NOMO-1 treated with DMSO at 0.1 percent for 48 hours (cell line): Measurements from ENCODE around the gene MED26.

Experiments
- DNase-seq: peaks from one replicate; lab custom pipeline; 2025; ENCODE audit not compliant: unreplicated experiment; lab: John Stamatoyannopoulos, UW

Gene MED26

DNA sequence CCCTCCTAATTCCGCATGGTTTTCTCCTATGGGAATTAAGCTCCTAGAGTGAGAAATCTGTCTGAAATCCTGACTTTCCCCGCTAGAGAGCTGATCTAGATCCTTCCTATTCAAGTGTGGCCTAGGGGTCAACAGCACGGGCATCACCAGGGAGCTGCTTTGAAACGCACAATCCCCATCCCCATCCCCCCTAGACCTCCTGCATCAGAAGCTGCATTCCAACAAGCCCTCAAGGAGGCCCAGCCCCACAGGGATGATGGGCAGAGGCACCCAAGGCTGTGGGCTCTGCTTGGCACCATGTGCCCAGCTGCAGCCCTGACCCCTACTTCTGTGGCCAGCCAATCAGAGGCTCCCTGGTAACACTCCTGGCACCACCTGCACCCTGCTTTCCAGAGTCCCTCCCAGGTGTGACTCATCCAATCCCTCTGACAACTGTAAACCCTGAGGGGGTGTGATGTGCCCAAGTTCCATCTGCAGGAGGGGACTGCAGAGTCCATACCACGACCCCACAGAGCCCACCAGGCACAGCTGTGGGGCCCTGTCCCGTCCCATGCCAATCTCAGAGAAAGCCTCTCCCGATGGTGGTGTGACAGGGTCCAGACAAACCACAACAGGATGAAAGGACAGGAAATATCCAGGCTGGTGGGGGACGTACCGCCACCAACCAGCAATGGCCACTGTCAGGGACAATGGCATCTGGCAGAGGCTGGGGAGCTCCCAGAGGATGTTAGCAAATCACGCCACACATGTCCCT, 36.0 kb downstream of the MED26 start:
- no peak for DNase-seq

DNA sequence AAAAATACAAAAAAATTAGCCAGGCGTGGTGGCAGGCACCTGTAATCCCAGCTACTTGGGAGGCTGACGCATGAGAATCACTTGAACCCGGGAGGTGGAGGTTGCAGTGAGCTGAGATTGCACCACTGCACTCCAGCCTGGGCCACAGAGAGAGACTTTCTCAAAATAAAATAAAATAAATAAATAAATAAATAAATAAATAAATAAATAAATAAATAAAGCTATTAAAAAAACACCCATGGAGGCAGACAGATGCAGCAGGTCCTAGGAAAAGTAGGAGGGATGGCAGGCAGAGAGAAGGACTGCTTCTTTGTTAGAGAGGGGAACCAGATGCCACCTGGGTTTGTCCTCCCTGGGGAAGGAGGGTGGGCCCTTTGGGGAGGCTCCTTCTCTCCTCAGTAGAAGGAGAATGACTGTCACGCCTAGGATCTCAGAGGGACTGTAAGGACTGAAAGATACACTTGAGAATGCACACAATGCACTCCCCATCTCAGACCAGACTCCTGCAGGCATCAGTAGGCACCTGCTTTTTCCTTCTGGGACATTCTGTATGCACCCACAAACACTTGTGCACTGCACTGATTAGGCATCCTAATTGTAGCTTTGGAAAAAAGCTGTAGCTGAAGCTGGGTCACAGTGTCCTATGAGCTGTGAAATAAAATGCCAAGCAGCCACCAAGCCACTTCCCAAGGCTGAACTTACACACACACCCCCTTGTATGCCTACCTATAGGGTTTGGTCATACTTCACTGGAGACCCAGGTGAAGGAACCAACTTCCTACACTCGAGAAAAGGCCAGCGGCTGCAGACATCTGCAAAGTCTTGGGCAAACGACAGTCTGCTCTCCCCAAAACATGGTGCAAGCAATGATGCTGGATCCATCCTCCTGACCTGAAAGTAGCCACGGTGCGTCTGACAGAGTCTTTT, 36.9 kb downstream of the MED26 start:
- DNase-seq: no peak

DNA sequence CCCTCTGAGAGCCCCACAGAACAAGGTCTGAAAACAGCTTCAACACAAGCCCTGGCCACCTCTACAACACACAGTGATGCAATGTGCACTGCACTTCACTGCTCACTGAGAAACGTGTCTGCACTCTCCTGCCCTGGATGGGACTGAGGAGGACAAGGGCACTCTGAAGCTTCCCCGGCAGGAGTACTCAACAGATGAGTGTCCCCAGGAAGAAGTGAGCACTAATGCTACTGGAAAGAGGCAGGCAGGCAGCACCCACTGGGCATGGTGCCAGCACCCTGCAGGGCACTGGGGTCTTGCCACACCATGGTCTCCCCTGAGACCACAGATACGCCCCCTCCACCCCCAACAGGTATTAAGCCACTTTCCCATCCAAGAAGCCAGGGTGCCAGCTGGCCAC, 38.1 kb downstream of the MED26 start:
- no peak for DNase-seq

DNA sequence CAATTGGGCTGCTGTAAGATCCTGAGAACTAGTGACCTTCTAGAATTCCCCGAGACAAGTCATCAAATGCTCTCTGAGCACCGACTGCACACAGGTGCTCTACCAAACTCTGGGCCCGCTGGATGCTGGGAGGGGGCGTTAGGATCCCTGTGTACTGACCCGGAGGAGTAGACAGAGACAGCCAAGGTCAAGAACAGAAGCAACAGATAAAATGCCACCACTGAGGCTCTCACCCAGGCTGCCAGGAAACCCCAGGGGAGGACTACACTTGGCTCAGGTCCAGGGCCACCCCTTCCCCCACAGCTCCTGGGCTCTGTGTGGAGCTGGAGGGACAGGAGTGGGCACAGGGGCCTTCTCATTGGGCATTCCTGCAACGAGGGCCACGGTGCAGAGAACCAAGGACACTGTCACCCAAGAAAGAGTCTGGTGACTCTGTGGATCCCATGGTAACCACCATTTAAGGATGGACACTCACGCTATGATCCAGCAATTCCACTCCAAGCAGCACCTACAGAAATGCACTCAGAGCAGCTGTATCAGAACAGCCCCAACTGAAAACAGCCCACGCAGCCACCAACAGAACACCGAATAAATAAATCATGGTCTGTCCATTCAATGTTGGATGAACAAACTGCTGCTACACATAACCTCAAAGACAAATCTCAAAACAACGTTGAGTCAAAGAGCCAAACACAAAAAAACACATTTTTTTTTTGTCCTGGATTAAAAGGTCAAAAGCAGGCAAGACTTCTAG, 39.0 kb downstream of the MED26 start:
- no peak for DNase-seq

DNA sequence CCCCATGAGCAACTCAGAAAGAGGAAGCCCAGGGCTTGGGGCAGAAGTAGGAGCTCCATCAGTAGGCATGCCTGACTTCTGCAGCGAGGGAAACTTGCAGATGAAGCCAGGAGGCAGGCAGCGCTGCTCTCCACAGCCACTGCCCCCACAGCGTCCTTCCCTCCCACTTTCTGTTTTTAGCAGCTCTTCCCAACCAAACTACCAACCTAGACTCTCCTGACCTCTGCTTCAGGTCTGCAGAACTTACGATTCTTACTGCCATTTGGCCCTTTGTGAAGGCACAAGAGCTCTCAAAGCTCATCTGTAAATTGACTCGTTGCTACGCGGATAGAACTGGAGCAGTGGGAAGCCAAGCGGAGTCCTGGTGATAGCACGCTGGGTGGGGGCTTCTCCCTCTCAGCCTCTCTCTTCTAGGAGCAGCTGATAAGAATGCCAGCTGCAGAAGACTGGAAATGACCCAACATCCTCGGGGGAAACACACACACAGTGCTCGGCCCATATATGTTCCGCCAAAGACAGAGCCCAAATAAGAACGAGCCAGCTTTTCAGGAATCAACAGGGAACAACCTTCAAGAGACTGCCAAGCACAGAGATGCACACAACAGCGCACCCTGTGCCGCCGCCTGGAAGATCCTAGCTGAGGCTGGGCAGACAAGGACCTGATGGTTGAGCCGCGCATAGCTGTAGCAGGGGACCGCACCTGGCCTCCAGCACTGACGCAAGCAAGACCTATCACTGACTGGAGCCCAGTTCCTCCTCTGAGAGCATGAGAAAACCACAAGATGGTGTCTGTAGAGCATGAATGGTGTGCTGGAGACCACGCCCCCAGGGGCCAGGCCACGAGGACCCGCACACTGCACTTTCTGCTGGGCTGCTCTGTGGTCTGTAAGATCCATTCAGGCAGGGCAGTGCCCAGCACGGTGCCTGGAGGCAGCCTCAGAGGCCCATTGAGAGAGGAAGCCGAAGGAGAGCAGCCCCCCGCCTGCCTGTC, 39.9 kb downstream of the MED26 start:
- DNase-seq: peak; percentile 93

DNA sequence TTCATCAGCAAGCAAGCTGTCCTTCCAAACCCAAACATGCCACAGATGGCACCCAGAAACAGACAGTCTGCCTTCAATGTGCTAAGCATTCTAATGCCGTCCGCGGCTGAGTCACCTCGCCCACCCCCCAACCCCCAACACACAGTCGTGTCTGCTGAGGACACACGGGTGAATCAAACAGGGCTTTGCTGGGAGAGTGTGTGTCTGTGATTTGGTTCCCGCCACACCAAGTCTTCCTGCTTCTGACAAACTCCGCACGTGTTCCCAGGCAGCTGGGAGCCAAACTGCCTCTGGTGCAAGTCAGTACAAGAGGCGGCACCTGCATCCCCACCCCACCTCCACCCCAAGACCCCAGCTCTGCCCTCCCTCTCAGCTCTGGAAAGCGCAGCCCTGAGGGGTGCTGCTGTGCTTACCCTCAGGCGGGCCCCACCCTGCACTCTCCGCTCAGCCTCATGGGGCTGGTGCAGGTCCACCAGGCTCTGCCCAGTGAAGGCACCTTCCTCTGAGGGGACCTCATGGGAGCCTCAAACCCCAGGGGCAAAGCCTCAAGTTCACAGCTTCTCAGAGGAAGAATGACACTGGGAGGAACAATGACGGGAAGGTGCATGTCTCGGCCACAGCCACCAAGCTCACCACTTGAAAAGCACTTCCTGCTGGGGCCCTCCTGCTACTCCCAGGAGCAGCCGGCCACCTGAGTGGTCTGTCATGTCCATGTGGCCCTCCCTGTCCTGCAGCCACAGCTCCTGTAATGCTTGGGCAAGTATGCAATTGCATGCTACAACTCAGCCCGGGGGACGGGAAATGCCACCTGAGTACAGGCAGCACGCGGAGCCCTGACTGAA, 40.8 kb downstream of the MED26 start:
- peak; percentile 83 for DNase-seq

DNA sequence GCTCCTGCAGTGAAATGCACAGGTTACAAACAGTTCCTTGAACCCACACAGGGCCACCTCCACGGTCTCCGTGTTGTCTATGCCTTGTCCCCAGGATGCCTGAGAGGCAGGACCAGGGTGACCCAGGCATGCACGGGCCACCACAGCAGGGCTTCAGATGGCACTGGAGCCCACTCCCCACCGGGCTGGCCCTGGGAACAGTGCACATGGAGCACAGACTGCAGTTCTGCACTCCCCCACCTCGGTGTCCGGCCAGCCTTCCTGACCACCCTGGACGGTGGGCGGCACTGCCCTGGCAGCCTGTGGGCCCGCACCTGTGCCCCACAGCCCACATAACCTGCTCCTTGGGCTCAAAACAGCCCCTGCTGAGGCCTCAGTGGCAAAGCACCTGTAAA, 41.5 kb downstream of the MED26 start:
- no peak for DNase-seq

DNA sequence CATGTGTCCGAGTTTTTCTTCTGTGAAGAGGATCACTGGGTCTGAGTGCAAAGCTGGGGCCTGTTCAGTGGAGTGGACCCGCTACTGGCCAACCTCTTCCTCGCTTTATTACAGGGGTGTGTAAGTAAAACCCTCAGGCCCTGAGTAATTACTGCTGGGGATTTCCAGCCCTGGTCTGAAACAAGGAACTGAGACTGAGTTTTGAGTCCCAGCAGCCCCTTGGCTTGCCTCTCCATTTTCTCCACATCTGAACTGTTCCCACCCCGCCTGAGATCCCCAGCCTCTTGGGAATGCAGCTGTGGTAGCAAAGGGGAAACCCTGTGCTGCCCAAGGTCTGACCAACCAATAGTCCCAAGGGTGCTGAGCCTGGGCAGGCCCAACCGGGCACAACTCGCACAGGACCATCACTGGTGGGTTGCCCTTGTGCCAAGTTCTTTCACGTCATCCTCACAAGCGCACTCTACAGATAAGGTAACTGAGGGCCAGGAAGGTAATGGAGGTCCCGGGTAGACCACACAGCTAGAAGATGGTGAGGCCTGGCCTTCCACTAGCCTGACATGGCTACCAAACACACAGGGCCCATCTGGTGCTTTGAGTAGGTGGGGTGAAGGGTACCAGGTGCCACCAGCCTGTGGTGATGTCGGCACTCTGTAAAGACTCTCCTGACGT, 42.1 kb downstream of the MED26 start:
- DNase-seq: peak; percentile 74

DNA sequence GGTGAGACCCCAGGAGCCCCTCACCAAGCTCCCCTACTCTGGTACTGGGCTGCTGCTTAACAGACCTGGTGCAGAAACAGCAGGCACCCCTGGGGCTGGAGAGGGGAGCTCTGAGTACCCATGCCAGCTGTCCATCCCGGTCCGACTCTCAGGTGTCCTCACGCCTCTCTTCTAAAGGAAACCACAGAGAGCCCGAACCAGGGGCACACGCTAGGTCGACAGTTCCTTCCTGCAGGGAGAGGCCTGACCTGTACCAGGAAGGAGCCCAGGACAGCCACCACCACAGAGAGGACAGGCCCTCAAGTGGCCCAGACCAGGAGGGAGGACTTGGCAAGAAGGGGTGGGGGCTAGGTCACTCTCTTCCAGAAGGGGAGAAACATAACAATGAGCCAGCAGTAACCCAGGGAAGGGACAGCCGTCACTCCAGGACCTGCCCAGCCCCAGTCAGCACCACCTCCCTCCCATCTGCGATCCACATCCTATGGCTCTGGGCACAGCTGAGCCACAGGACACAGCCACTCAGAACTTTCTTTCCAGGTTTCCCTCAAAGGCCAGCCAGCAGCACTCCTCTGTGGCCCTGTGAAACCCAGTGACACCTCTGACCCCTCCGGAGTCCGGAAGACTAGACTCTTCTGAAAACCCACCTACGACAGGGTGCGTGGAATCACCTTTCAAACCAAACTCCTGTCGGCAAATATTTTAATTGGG, 42.8 kb downstream of the MED26 start:
- DNase-seq: no peak

DNA sequence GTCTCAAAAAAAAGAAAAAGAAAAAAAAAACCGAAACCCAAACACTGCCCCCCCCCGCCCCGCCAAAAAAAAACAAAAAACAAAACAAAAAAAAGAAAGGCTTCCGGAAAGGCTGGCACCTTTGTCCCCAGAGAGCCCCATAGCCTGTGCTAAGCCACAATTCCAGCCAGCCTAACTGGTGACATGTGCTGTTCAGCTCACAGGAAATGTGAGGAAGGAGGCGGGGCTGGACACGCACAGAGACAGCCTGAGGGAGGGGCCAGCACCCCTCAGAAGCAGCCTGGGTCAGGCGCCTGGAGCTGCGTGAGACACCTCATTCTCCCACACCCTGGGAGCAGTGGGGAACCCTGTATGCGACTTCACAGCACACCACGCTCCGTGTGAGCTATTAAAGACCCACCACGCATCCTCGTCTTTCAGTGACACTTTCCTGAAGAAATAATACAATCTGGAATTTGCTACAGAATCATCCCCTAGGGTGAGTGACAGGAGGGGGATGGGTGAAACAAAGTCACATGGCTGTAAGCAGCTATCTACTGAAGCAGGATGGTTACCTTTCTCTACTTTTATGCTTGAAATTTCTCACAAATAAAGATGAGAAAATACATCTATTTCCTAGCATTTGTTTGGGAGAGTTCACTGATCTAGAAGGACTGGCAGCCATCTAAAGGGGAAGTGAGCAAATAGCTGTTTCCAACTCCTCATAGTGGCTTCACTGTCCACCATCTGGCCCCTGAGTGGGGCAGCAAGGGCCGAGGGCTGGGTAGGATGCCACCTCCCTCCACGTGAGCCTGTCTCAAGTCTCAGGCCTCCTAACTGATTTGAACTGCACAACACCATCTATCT, 43.5 kb downstream of the MED26 start:
- DNase-seq: peak; percentile 75

DNA sequence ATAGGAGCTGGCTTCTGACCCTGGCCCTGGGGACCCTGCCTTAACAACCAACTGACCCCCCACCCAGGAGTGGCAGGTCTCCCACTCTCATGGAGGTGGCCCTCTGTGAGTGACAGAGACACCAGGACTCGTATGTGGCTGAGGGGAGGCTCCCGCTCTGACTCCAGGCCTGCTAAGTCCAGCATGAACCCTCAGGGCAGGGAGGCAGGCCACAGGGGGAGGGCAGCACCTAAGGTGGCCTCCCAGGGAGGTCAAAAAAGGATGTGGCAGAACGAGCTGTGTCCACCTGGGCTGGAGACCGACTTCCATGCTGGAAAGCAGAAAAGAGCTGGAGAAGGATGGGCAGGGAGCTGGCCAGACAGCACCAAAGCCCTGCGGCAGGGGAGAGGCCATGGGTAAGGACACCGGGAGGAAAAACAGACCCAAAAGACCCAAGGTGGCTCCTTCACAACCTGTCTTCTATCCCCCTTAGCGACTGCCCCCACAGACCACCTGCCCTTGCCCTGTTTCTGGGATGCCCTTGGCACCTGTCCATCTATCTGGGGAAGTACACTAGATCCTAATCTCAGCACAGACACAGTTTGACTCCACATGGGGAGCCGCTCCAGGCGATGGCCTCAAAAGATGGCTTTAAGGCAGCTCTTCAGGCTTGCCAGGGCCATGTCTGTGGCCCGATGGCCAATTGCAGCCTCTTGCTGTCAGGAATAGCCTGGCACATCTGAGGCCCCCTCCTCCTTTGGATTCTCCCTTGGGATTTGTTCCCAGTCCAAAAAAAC, 45.3 kb downstream of the MED26 start:
- no peak for DNase-seq

DNA sequence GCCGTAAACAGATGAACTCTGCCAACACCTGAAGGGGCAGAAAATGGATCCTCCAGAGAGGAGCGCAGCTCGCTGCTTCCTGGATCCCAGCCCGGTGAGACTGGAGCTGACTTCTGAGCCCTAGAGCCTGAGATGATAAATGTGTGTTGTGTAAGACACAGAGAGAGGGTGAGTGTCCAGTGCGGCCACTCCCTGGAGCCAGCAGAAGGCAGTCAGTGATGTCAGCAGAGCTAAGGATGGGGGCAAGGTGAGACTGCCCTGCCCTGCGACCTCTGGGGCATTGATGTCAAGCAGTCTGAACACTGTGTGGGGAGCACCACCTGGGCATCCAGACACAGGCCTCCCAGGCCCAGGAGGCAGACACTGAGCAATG, 46.0 kb downstream of the MED26 start:
- DNase-seq: no peak

DNA sequence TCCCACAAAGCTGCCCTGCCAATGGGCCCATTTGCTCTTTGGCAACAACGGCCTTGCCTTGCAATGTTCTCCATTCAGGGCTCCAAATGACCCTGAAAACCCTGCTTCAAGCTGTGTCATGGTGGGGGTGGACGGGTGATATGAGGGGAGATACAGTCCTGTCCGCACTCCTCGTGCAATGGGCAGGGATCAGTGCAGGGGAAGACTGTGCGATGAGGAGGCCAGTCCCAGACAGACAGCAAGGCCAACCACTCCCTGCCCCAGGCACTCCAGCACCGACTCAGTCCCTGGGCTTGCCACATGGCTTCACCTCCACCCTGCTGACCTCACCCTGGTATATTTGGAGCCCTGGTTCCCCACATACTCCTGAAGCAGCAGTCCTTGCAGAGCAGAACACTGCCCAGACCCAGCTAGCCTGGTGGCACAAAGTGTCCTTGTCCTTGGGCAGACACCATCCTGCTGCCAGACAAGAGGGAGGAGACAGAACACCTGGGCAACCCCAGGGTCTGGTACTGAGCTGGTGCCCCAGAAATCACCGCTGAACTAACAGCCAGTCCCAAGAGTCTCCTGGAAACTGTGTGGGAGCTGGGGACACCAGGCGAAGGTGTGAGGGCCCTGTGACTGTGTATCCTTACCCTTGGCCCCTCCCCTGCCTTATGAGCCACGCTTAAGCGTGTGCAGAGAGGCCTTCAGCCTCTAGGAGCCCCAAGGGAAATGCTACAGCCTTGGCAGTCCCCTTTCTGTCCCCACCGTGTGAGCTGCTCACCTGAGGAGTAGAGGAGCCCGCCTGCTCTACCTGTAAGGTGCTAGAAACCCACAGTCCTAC, 46.6 kb downstream of the MED26 start:
- DNase-seq: no peak

DNA sequence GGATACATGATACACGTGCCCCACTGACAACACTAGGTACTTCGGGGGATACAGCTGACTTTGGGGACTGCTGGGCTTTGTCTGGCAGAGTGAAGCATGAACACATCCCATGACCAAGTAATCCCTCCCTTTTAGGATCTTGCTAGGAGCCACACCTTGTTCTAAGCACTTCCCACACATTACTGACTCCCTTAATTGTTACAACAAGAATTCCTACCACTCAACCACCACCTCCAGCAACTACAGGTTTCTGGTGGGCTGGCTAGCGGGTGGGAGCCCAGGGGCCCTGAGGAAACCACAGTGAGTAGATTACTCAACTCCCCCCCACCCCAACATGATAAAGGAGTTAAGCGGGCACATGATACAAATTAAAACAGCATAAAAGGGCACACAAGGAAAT, 48.6 kb downstream of the MED26 start:
- DNase-seq: no peak

DNA sequence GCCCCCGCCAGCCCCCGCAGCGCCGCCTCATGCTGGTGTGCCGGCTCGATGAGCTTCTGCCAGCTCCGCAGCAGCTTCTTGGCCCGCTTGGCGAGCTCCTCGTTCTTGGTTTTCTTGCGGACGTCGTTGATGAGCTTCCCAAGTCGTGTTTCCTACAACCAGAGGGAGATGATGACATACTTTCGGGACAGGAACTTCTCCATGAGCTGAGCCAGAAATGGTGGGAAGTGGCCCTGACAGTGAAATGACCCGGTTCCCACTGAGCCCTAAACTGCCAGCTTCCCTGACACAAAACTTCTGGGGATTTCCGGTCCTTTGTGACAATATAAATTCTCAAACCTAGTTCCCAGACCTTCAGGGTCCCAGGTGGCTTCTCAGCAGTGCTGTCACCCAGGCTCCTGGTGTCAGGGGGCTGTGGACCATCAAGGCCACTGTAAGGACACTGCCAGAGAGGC, 50.4 kb downstream of the MED26 start:
- no peak for DNase-seq
